ENCODE data around the gene FHOD3. TPM values are rescaled to one million over a fixed set of nuclear protein-coding genes. Genes with fewer than 3 reads are reported as not detected.

FHOD3 gene
- total and polyA plus RNA-seq, 10 donors = 1.2 to 2.7 (median 1.9) TPM

DNA sequence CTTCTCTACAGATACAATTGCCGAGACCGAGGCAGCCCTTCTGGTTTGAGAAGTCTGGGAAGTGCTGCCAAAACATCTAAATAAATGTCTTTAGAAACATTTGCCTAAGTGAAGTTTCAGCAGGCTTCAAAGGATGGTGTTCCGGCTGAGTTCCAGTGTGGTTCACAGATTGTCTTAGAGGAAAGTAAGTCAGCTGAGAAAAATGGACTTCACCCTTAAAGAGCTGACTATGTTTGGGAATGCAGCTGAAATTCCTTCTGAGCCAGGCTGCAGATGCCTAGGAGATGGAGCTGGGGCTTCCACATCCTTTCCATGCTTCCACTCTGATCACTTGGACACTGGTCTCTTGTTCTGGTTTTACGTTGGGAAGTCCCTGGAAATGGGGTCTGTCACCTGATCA lies 83.6 kb downstream of the FHOD3 start:
- intact Hi-C loops (cut with DNase I; ENCODE audit: low total_unique reads) = no loop called here
- H3K27me3 ChIP-seq (replicated peaks in 1 of 7) = peaks cover 0 to 8% (median 0%) of the 10 kb centered on the region in 7 donors
- H3K4me1 ChIP-seq = no peaks in the 10 kb centered on the region
- no peak for DNase-seq
- no peaks in the 10 kb centered on the region for H3K36me3 ChIP-seq
- WGBS, 5 donors = 74 to 85% (median 82%) methylated on average over 4 of the region's 4 CpGs
- H3K27ac ChIP-seq = no peak overlapping the region
- H3K4me3 ChIP-seq = no peak overlapping the region
- no peaks in the 10 kb centered on the region for H3K9me3 ChIP-seq
- TF ChIP-seq, protein P1, sequence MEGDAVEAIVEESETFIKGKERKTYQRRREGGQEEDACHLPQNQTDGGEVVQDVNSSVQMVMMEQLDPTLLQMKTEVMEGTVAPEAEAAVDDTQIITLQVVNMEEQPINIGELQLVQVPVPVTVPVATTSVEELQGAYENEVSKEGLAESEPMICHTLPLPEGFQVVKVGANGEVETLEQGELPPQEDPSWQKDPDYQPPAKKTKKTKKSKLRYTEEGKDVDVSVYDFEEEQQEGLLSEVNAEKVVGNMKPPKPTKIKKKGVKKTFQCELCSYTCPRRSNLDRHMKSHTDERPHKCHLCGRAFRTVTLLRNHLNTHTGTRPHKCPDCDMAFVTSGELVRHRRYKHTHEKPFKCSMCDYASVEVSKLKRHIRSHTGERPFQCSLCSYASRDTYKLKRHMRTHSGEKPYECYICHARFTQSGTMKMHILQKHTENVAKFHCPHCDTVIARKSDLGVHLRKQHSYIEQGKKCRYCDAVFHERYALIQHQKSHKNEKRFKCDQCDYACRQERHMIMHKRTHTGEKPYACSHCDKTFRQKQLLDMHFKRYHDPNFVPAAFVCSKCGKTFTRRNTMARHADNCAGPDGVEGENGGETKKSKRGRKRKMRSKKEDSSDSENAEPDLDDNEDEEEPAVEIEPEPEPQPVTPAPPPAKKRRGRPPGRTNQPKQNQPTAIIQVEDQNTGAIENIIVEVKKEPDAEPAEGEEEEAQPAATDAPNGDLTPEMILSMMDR (IDR thresholded peaks at IDR 0.05 in 8 of 11, conservative IDR thresholded peaks at IDR 0.05 in 3 of 11) = no peak
- TF ChIP-seq POLR2AphosphoS5 (IDR thresholded peaks at IDR 0.05) (no peak), POLR2A (IDR thresholded peaks at IDR 0.05) (no peak)

DNA sequence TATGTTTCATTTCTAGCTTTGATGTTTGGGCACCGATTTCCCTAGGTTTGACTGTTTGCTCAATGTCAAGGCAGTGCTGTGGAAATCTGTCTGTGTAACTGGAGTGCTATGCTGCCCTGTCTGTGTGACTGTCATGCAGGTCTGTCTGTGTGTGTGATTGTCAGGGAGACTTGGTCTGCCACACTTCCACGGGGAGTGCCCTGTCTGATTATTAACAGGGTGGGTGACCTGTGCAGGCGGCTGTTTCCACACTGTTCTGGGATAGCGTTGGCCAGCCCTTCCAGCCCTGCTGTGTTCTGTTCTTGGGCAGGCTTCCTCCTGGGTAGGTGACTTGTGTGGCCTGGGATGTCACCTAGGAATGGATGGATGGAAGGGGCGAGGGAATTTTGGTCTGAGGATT lies 85.3 kb downstream of the FHOD3 start:
- Histone ChIP-seq H3K4me1 (no peaks in the 10 kb centered on the region), H3K9me3 (no peaks in the 10 kb centered on the region), H3K4me3 (no peak overlapping the region), H3K27me3 (replicated peaks in 1 of 7) (peaks cover 0 to 8% (median 0%) of the 10 kb centered on the region in 7 donors), H3K27ac (no peak overlapping the region), H3K36me3 (no peaks in the 10 kb centered on the region)
- WGBS, 5 donors = 84 to 89% (median 87%) methylated on average over 5 of the region's 5 CpGs
- no peak for DNase-seq
- intact Hi-C loops (cut with DNase I; ENCODE audit: low total_unique reads) = no loop called here
- TF ChIP-seq POLR2AphosphoS5 (IDR thresholded peaks at IDR 0.05) = no peak
- TF ChIP-seq, protein P1 (IDR thresholded peaks at IDR 0.05 in 8 of 11, conservative IDR thresholded peaks at IDR 0.05 in 3 of 11) = no peak
- TF ChIP-seq POLR2A (IDR thresholded peaks at IDR 0.05) = no peak

DNA sequence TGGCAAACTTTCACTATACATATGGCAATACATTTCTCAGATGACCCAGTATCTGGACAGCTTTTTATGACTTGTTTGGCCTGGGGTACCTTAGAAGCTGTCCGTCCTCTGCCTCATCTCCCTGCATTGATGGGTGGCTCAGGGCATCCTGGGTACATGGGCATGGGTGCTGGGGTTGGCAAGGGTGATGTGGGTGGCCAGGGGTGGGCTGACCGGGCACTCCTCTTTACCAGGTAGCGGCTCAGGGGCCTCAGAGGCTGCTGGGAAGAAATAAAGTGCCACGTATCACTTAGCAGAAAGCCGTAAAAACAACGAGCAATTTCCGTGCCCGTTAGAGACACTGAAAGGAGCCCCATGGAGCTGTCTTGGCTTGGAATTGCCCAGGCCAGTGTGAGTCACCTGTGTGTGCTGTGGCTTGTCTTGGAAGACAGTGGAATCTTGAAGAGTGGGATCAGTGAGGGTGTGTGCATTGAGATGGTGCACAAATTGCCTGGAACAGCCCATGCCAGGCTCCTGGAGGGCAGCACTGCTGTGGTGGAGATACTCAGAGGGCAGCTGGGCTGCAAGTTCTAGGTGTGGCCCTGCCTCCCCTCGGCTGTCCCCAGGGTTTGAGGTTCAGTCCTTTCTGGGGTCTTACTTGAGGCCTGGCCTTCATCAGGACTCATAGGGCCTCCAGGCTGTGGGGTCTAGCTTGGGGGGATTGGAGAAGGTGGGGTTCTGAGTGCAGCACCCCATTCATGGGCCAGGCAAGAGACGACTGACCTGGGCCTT lies 88.8 kb downstream of the FHOD3 start:
- H3K27ac ChIP-seq = no peak overlapping the region
- WGBS, 5 donors = 76 to 92% (median 86%) methylated on average over 10 of the region's 10 CpGs

DNA sequence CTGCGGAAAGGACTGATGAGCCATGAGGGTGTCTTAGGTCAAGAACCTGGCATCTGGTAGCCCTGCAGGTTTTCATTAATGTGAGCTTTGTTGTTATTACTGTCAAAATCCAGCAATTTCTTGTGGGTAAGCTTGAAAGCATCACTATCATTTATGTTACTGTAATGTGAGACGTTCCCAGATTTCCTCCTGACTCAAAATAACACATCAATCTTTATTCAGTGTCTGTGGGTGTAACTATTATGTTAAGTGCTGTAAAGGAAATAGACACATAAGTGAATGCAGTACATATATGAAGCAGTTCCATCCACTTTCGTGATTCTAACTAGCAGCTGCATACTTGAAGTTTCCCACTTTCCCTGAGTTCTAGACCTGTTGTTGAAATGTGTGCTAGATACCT lies 89.8 kb downstream of the FHOD3 start:
- Histone ChIP-seq H3K9me3 (no peaks in the 10 kb centered on the region), H3K27me3 (replicated peaks in 1 of 7) (peaks cover 0 to 11% (median 0%) of the 10 kb centered on the region in 7 donors), H3K4me1 (no peaks in the 10 kb centered on the region), H3K36me3 (no peaks in the 10 kb centered on the region), H3K4me3 (no peak overlapping the region), H3K27ac (no peak overlapping the region)
- intact Hi-C loops (cut with DNase I; ENCODE audit: low total_unique reads) = no loop called here
- 57 to 78% (median 70%) methylated on average over 3 of the region's 3 CpGs for WGBS, 5 donors
- TF ChIP-seq POLR2AphosphoS5 (IDR thresholded peaks at IDR 0.05) = no peak
- no peak for DNase-seq

More for the DNA sequence above, 88.8 kb downstream of the FHOD3 start:
- intact Hi-C loops (cut with DNase I; ENCODE audit: low total_unique reads) = no loop called here
- no peak for DNase-seq
- no peaks in the 10 kb centered on the region for H3K9me3 ChIP-seq
- H3K27me3 ChIP-seq (replicated peaks in 1 of 7) = peaks cover 0 to 4% (median 0%) of the 10 kb centered on the region in 7 donors
- H3K36me3 ChIP-seq = no peaks in the 10 kb centered on the region
- TF ChIP-seq POLR2AphosphoS5 (IDR thresholded peaks at IDR 0.05) (no peak), POLR2A (IDR thresholded peaks at IDR 0.05) (no peak)
- TF ChIP-seq, protein P1 (IDR thresholded peaks at IDR 0.05 in 8 of 11, conservative IDR thresholded peaks at IDR 0.05 in 3 of 11) = no peak
- no peaks in the 10 kb centered on the region for H3K4me1 ChIP-seq
- H3K4me3 ChIP-seq = no peak overlapping the region

Measured in spleen (tissue), 11 donors.